ENCODE measurements around the gene ELOVL6. TPM values are rescaled to one million over a fixed set of nuclear protein-coding genes. Genes with fewer than 3 reads are reported as not detected.
"Not testable (repeated sequence)": the region's sequence is repeated elsewhere in the genome, so short reads cannot be mapped to it uniquely, and the experiment has no call there.

The ELOVL6 gene
- total and polyA plus RNA-seq, 8 donors: 8.8 to 43.0 (median 12.5) TPM

DNA sequence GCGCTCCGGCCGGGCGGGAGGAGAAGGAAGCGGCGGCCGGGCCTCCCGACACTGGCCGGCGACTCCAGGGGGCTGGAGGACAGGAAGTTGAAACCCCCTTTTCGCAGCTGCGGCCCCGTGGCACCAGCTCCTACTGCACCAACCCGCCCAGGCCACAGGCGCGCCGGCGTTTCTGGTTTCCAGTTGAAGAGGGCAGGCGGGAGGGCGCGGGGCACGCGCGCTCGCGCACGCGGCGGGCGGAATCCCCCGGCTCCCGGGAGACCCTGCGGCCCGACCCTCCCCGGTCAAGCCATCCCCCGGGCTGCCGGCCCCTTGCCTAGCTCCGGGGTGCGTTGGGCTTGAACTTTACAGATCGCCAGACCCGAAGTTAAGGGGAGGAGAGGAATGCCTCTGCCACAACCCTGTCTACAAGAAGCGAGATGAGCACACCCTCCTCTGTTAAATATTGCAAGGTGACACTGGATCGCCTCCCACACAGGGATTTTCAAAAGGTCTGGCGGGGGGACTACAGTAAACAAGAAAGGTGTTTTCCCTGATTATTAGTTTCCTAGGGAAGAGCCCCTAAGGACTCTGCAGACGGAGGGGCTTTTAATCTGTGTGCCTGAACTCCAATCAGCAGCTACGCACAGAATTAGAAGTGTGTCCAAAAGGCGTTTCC is 1.4 kb downstream of the ELOVL6 start:
- Histone ChIP-seq H3K4me3 (peak overlapping the region; percentile 77 to 82), H3K36me3 (no peaks in the 10 kb centered on the region), H3K4me1 (peaks cover 10 to 49% of the 10 kb centered on the region in 2 donors), H3K27ac (peak overlapping the region; percentile 80 to 87), H3K9me3 (no peaks in the 10 kb centered on the region), H3K27me3 (peaks cover 0 to 25% of the 10 kb centered on the region in 2 donors)
- intact Hi-C loops (cut with DNase I): no loop called here
- TF ChIP-seq, protein P1, sequence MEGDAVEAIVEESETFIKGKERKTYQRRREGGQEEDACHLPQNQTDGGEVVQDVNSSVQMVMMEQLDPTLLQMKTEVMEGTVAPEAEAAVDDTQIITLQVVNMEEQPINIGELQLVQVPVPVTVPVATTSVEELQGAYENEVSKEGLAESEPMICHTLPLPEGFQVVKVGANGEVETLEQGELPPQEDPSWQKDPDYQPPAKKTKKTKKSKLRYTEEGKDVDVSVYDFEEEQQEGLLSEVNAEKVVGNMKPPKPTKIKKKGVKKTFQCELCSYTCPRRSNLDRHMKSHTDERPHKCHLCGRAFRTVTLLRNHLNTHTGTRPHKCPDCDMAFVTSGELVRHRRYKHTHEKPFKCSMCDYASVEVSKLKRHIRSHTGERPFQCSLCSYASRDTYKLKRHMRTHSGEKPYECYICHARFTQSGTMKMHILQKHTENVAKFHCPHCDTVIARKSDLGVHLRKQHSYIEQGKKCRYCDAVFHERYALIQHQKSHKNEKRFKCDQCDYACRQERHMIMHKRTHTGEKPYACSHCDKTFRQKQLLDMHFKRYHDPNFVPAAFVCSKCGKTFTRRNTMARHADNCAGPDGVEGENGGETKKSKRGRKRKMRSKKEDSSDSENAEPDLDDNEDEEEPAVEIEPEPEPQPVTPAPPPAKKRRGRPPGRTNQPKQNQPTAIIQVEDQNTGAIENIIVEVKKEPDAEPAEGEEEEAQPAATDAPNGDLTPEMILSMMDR (IDR thresholded peaks at IDR 0.05): no peak
- ATAC-seq (peak; percentile 58), DNase-seq (peak in 3 of 4 donors; percentile 57 to 71 (median 60))

DNA sequence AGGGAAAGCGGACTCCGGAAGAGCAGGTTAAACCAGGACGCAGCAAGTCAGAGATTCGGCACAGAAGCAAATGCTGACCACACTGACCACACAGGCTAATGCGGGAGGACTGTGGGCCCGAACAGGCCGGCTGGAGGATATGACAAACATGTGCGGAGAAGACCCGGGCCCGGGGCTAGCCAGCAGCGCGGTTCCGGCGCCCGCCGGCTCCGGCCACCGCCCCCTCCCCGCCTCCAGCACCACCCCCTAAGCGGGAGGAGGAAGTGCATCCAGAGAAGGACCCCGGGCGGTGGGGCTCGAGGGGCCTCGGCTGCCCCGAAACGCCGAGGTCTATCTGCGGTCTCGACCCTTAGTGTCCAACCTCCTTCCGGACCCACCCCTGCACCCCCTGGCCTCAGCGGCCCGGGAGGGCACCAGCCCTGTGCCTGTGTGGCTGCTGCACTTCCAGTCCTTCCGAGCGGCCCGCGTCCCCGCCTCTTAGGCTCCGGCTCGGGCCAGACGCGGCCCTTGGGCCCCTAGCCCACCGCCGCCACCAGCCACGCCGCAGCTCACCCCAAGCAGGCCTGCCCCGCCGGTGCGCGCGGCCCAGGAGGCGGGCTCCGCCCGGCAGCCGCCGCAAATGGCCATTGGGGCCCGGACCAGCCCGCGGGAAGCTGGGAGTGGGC is 2.1 kb downstream of the ELOVL6 start:
- intact Hi-C loops (cut with DNase I): no loop called here
- DNase-seq (peak; percentile 65 to 90 (median 76)), ATAC-seq (peak; percentile 75)
- TF ChIP-seq, protein P1 (IDR thresholded peaks at IDR 0.05): no peak
- Histone ChIP-seq H3K4me3 (peak overlapping the region; percentile 77 to 82), H3K27me3 (peaks cover 0 to 25% of the 10 kb centered on the region in 2 donors), H3K36me3 (no peaks in the 10 kb centered on the region), H3K4me1 (peaks cover 10 to 49% of the 10 kb centered on the region in 2 donors), H3K27ac (peak overlapping the region; percentile 80 to 87), H3K9me3 (no peaks in the 10 kb centered on the region)

DNA sequence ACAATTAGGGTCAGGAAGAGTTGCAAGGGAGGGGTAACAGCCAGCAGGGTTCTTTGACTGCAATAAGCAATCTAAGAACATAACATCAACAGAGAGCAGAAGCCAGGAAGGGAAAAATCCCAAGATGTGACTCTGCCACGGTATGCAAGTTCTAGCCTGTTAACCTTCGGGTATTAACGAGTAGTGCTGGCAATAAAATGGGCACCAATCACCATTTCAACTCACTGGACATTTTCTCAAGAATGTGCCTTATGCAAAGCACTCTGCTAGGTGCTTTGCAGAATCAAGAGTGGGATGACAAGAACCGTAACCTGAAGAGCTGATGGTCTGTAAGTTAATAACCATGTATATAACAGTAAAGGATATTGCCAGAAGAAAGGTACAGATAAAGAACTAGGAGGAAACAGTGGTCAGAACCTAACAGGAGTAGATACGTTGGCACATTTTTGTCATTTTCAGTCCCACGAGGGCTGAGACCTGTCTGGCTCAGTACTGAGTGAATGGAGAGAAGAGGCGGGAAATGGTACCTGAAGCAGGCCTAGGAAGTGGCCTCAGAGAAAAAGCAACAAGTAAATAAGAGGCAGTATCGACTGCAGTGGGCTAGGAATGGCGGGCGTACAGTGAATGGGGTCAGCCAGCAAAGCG is 2.7 kb downstream of the ELOVL6 start:
- intact Hi-C loops (cut with DNase I): no loop called here
- peaks cover 10 to 49% of the 10 kb centered on the region in 2 donors for H3K4me1 ChIP-seq
- peaks cover 0 to 25% of the 10 kb centered on the region in 2 donors for H3K27me3 ChIP-seq
- TF ChIP-seq, protein P1 (IDR thresholded peaks at IDR 0.05): no peak
- peak overlapping the region; percentile 80 to 87 for H3K27ac ChIP-seq
- peak overlapping the region; percentile 77 to 82 for H3K4me3 ChIP-seq
- DNase-seq: no peak
- H3K9me3 ChIP-seq: no peaks in the 10 kb centered on the region
- no peaks in the 10 kb centered on the region for H3K36me3 ChIP-seq
- ATAC-seq: peak; percentile 1

DNA sequence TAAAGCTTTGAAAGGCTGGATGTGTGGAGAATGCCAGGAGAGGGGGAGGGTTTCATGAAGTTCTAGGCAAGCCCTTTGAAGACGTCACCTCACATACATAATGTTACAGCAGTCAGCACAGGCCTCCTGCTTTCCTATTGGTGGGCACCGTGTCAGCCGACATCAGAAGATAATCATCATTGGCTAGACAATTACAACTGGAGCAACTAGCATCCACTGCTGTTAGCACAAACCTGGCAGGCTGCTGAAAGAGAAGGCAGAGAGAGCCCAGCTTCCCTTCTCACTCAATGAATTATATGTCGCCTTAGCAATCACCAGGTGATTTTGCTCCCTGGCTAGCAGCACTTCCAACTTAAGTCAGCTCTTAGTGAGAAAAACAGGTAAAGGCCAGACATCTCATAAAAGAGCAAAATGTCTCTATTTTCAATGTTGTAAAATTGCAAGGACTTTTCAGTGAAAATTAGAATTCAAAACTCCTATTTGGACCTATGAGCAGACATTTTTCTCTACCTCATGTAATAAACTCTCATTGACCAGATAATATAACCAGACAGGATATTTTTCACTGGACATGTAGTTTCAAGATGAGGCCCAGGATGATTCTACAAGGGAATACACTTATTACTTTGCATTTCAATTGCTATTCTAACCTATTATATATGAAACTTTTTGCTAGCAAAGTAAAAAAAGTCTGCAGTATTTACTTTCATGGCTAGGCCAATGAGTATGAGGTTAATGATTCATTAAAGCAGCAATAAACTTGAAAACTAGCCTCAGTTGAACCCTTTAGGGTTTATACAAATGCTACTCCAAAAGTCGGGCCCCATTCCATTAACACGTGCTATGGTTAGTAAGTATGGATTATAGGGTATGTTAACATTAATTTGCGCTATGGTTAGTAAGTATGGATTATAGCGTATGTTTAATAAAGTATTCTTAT is 4.3 kb downstream of the ELOVL6 start:
- TF ChIP-seq, protein P1 (IDR thresholded peaks at IDR 0.05): no peak
- intact Hi-C loops (cut with DNase I): no loop called here
- Histone ChIP-seq H3K4me3 (no peak overlapping the region), H3K4me1 (peaks cover 10 to 47% of the 10 kb centered on the region in 2 donors), H3K27ac (peak overlapping the region; percentile 34 to 37), H3K9me3 (no peaks in the 10 kb centered on the region), H3K27me3 (peaks cover 0 to 17% of the 10 kb centered on the region in 2 donors), H3K36me3 (no peaks in the 10 kb centered on the region)
- ATAC-seq (peak; percentile 46), DNase-seq (peak; percentile 71 to 94 (median 74))

DNA sequence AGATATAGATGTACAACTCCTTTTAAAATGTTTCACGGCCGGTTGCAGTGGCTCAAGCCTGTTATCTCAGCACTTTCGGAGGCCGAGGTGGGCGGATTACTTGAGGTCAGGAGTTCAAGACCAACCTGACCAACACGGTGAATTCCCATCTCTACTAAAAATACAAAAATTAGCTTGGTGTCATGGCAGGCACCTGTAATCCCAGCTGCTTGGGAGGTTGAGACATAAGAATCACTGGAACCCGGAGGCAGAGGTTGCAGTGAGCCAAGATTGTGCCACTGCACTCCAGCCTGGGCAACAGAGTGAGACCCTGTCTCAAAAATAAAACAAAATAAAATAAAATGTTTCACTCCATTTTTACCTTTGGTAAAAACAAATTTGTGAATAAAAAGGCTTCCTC is 5.1 kb downstream of the ELOVL6 start:
- H3K27ac ChIP-seq; DNase-seq; H3K27me3 ChIP-seq; ATAC-seq; intact Hi-C loops (cut with DNase I); H3K4me3 ChIP-seq; H3K36me3 ChIP-seq; H3K9me3 ChIP-seq: not testable (repeated sequence)
- H3K4me1 ChIP-seq: peaks cover 10 to 39% of the 10 kb centered on the region in 2 donors
